GM19238 (cell line): ENCODE results near the gene CSNK2A1.
"Not testable (repeated sequence)": the region's sequence is repeated elsewhere in the genome, so short reads cannot be mapped to it uniquely, and the experiment has no call there.

Experiments used
- DNase-seq: peaks from one replicate; pipeline ENCODE4 v3.0.0; 2011; ENCODE audit warnings: low spot score; ENCODE audit not compliant: insufficient read length

Gene CSNK2A1

DNA sequence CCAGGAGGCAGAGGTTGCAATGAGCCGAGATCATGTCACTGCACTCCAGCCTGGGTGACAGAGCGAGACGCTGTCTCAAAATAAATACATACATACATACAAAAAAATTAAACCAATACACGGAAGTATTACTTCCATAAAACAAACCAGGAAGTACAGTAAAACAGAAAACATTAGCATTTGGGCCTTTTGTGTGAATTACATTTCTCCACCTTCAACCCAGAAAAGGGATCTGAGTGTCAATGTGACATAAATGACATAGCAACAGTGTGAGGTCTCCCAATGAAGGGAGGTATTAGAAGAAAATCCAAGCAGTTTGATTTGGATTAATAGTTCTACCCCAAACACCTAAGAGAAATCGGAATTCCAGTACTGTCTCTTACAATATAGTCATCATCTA, 10.1 kb downstream of the CSNK2A1 start:
- no peak for DNase-seq

- no peak for DNase-seq
These were observed 11.1 kb downstream of the CSNK2A1 start for GRCh38 chr20:532530-532929.

GRCh38 chr20:531608-532007, 12.0 kb downstream of the CSNK2A1 start:
- no peak for DNase-seq

GRCh38 chr20:530321-530720, 13.3 kb downstream of the CSNK2A1 start:
- no peak for DNase-seq

DNA sequence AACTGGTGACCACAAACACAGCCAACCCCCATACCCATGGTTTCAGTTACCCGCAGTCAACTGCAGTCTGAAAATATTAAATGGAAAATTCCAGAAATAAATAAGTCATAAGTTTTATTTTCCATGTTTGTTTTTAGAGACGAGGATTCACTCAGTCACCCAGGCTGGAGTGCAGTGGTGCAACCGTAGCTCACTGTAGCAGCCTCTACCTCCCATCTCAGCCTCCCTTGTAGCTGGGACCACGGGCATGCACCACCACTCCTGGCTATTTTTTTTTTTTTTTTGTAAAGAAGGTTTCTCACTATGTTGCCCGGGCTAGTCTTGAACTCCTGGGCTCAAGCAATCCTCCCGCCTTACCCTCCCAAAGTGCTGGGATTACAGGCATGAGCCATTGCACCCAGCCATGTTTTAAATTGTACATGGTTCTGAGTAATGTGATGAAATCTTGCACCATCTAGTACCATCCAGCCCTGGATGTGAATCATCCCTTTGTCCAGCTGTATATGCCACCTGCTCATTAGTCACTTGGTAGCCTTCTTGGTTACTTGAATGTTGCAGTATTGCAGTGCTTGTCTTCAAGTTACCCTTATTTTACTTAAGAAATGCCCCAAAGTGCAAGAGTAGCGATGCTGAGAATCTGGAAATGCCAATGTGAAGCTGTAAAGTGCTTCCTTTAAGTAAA, 14.5 kb downstream of the CSNK2A1 start:
- DNase-seq = no peak

GRCh38 chr20:527571-527886, 16.1 kb downstream of the CSNK2A1 start:
- no peak for DNase-seq

GRCh38 chr20:521860-522259, 21.7 kb downstream of the CSNK2A1 start:
- DNase-seq = no peak

- no peak for DNase-seq
These were observed 23.6 kb downstream of the CSNK2A1 start for GRCh38 chr20:519999-520398.

- no peak for DNase-seq
These were observed 26.4 kb downstream of the CSNK2A1 start for GRCh38 chr20:517221-517620.

GRCh38 chr20:516799-517198, 26.8 kb downstream of the CSNK2A1 start:
- DNase-seq = no peak

GRCh38 chr20:515696-516095, 27.9 kb downstream of the CSNK2A1 start:
- no peak for DNase-seq

- no peak for DNase-seq
These were observed 30.2 kb downstream of the CSNK2A1 start for GRCh38 chr20:513429-513828.

DNA sequence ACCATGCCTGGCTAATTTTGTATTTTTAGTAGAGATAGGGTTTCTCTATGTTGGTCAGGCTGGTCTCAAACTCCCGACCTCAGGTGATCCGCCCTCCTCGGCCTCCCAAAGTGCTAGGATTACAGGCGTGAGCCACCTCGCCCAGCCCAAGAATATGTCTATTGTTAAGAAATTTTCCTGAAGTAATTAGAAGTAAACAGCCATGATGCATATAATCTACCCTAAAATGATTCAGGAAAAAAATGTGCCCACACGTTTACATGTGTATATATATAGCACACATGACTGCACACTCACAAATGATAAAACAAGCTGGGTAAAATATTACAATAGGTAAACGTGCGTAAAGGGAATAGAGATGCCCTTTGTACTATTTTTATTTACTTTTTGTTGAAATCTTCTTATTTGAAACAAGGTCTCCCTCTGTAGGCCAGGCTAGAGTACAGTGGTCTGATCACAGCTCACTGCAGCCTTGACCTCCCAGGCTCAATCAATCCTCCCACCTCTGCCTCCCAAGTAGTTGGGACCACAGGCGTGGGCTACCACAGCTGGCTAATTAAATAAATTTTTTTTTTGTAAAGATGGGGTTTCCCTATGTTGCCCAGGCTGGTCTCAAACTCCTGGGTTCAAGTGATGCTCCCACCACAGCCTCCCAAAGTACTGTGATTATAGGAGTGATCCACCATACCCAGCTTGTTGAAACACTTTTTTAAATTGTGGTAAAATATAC, 33.1 kb downstream of the CSNK2A1 start:
- DNase-seq = not testable (repeated sequence)

DNA sequence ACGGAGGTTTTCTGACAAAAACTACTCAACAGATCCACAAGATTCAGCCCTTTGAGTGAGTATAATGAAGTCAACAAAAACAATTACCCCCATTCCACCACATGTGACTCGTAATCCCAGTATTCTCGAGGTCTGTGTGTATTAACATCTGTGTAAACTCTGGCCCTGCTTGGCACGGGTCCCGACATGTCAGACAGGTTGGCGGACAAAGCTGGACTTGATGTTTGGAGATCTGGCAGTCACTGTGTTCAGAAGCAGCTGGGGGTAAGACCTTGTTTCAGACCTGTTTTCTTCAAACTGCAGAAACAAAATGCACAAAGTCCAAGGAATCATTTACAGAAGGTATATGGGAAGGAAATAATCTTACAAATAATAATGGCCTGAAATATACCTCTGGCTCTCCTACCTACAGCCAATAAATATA, 35.2 kb downstream of the CSNK2A1 start:
- DNase-seq = not testable (repeated sequence)

- DNase-seq = no peak
These were observed 35.7 kb downstream of the CSNK2A1 start for GRCh38 chr20:507761-508332.

DNA sequence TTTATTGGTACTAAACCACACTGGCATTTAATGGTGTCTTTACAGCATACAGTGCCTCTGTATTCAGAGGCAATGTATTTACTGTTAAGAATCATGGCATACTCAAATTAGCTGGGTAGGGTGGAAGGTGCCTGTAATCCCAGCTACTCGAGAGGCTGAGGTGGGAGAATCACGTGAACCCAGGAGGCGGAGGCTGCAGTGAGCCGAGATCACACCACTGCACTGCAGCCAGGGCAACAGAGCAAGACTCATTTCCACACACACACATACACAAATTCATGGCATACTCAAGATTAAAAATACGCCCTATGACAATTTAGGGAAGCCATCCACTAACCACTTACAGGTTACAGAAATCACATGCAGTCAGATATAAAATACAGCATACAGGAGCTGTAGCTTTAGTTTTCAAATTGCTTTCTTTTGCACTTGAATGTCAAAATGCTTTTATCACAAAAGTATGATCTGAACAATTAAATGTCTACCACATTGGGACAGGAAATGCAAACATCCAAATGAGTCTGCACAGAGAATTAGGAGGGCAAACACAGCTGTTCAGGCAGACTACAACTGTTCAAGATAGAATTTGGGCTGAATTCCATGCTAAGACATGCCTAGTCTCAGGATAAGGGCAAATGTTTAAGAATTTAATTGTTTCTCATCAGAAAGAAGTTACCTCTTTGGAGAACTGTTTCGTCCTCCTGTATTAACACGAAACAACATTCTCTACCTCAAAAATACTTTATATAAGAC, 36.4 kb downstream of the CSNK2A1 start:
- no peak for DNase-seq

GRCh38 chr20:504632-505075, 38.9 kb downstream of the CSNK2A1 start:
- no peak for DNase-seq

DNA sequence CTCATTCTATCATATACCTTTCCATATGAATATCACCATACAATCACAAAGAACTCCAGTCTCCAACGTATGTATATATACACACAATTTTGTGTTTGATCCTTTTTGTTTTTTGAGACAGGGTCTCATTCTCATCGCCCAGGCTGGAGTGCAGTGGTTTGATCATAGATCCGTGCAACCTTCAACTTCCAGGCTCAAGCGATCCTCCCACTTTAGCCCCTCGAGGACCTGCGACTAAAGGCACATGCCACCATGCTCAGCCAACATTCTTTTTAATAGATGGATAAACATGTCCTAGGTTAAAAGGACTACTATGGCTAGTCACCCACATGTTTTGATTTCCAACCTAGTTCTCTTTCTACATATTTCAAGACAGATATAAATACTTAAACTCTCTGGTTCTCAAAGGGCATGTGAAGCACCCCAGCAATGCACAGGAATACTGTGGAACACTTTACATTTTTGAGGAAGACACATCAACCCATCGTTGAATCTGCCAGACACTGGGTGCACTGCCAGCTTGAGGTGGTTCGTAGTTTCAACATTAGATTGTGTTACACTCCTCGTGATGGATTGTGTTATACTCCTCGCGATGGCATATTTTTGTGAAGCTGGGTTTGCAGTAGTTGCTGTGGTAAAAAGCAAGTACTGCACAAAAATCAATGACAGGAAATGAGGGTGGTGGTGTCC, 40.4 kb downstream of the CSNK2A1 start:
- DNase-seq = no peak

- DNase-seq = no peak
These were observed 45.6 kb downstream of the CSNK2A1 start for GRCh38 chr20:497979-498378.

- DNase-seq = no peak
These were observed 47.4 kb downstream of the CSNK2A1 start for GRCh38 chr20:496126-496696.

- no peak for DNase-seq
These were observed 51.4 kb downstream of the CSNK2A1 start for GRCh38 chr20:492159-492558.
